NCI-H146 (cell line): ENCODE results near the gene GGNBP2.

Experiments
- DNase-seq: peaks from one replicate; lab custom pipeline; 2025; lab: John Stamatoyannopoulos, UW

GGNBP2 gene

GRCh38 chr17:36550491-36551417 is 6.0 kb downstream of the GGNBP2 start:
- no peak for DNase-seq

GRCh38 chr17:36553459-36553858 is 8.7 kb downstream of the GGNBP2 start:
- no peak for DNase-seq

- no peak for DNase-seq
These were observed 21.4 kb downstream of the GGNBP2 start for GRCh38 chr17:36566081-36566480.

DNA sequence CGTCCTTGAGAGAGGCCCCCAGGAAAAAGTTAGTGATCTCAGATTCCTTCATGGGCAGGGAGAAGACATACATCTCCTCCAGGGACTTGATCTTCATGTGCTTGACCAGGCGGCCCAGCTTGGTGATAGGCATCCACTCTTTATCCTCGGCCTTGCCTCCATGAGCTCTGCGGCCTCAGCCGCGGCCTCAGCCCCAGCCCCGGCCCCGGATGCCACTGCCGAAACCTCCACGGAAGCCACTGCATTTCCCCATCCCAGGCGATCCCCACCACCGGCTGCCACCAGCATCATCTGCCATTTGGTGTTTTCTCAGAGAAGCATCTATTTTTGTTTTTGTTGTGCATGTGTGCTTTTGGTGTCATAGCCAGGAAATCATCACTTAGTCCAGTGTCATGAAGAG is 30.3 kb downstream of the GGNBP2 start:
- no peak for DNase-seq

DNA sequence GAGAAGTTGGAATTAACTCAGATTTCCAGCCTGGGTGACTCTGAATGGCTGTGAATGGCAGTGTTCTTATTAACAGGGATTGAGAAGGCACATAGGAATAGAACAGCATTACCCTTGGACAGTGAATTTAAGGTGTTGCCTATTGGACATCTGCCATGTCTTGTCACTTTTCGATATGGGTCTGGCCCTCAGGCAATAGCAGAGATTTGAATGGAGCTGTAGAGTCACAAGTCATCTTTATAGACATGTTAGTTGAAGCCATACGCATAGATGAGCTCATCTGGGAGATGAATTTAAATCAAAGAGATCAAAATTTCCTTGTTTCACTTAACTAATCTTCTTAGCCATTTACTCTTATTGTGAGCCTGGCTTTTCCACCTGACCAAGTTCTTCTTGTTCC is 32.1 kb downstream of the GGNBP2 start:
- DNase-seq: no peak

DNA sequence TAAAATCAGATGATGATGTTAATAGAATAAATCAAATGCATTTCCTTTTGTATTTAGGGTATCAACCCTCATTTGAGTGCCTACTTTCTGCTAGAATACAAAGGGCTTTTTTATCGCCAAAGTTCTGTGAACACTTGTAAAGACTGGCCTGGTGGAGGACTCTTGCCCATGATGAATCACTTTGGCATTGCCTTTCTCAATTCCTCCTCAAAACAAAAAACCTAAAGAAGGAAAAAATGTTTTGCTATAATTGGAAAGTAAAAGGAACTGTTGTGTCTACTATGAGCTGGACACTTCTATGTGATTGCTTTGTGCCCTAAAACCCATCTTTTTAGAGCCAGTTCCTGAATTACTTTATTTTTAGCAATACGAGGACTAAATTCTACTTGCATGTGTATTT is 34.0 kb downstream of the GGNBP2 start:
- no peak for DNase-seq

DNA sequence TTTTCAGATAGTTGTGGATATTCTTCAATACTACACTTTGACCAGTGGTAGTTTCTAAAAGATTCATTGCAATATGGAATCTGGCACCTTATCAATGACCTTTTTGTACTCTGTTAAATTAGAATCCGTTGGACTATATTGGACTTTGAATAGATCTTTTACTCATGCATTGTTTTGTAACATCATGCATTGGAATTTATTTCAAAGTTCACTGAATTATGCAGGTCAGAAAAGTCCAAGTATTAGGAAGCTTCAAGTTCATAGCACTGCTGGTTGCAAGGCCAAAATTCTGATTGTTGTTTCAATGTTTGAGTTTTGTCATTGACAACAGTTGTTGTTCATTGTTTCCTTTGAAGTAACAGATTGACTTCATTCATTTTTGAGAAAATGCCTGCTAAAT is 39.1 kb downstream of the GGNBP2 start:
- no peak for DNase-seq

GRCh38 chr17:36586138-36586537 is 41.4 kb downstream of the GGNBP2 start:
- no peak for DNase-seq

- DNase-seq: no peak
These were observed 45.4 kb downstream of the GGNBP2 start for GRCh38 chr17:36590082-36590481.

DNA sequence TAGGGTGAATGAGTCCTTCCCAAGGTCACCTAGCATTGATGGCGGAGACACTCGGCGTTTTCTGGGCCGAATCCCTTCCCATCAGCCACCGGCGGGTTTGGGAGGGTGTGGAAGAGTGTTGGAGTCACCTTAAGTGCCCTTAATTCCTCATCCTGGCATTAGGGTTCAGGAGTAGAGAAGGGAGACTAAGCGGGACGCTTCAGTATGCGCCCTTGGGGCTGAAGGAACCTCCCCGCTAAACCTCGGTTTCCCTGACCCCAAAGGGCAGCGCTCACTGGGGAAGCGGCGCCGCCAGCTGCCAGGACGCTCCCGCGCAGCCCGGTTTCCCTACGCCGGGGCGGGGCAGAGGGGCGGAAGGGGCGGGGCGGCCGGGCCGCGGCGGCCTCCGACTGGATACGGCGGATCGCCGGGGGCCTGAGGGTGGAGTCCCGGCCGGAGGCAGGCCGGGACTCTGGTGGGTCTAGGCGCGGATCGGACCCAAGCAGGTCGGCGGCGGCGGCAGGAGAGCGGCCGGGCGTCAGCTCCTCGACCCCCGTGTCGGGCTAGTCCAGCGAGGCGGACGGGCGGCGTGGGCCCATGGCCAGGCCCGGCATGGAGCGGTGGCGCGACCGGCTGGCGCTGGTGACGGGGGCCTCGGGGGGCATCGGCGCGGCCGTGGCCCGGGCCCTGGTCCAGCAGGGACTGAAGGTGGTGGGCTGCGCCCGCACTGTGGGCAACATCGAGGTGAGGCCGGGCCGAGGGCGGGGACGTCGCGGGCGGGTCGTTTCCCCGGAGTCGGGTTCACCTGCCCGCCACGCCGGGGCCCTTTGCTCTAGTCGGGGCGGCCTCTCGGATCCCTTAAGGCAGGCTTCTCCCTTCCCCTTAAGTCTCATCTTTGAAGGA is 47.0 kb downstream of the GGNBP2 start, which contains the start of gene DHRS11:
Gene DHRS11 (plus strand): TSS at position 446 of the 882 bp plus-strand sequence. CDS start 131 bp downstream, at position 577.
- peak; percentile 73 for DNase-seq

DNA sequence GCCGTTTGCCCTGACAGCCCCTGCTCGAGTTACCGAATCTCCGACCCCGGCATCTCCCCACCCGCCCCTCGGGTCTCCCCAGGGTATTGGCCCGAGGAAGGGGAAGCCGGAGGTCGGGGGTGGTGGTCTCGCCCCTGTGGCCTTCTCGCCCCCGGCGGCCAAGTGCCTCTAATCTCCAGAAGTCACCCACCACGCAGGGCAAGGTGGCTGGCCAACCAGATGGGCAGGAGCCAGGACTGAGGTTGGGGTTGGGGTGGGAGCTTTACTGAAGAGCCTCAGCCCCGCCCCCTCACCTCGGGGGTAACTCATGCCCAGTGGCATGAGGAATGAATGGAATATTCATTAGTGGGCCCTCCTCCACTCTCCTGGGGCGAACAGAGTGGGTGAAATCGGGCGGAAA is 47.6 kb downstream of the GGNBP2 start:
- peak; percentile 50 for DNase-seq

- no peak for DNase-seq
These were observed 48.1 kb downstream of the GGNBP2 start for GRCh38 chr17:36592716-36593321.

DNA sequence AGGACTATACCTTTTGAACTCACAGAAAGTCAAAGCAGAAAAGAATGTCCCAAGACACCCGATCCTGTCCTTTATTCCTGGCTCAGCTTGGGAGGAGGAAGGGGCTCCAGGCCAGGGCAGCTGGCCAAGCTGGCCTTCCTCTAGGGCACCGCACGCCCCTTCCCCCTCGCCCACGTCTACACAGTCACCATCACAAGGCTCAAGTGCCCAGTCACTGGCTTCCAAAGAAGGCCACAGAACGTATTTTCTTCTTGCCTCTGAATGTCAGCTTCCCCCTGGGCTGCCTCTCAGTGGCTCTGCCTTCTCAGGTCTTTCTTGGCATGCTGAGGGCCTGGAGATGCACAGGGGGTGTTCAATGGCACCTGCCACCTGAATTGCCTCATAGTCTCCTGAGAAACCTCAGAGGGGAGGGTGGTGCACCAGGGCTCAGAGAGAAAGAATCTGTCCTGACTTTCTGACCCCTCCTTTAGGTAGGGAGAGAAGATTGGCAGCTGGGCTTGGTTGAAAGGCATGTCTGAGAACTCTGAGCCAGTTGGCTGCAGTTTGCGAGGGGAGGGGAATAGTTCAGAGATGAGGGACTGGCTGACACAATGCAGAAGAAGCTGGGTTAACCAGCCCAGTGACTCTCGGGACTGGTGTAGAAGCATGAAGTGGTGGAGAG is 49.1 kb downstream of the GGNBP2 start:
- DNase-seq: no peak

GRCh38 chr17:36594626-36595401 is 50.1 kb downstream of the GGNBP2 start:
- DNase-seq: no peak

GRCh38 chr17:36597226-36597625 is 52.5 kb downstream of the GGNBP2 start:
- DNase-seq: no peak

GRCh38 chr17:36597866-36598777 is 53.4 kb downstream of the GGNBP2 start:
- no peak for DNase-seq

DNA sequence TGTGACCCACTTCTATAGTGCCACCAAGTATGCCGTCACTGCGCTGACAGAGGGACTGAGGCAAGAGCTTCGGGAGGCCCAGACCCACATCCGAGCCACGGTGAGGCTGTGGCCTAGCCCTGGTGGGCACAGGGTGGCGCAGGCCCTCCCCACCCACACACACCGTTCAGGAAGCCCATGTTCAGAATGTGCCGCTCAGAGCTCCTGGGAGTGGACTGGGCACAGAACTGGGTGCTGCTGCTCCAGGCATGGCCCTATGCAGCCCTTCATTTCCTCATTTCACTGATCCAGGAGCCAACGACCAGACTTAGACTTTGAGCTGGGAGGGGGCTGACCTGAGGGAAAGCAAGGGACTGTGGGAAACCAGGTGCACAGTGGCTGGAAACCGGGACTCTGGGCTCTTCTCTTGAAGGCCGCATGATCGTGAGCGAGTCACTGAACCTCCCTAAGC is 54.3 kb downstream of the GGNBP2 start:
- DNase-seq: no peak

DNA sequence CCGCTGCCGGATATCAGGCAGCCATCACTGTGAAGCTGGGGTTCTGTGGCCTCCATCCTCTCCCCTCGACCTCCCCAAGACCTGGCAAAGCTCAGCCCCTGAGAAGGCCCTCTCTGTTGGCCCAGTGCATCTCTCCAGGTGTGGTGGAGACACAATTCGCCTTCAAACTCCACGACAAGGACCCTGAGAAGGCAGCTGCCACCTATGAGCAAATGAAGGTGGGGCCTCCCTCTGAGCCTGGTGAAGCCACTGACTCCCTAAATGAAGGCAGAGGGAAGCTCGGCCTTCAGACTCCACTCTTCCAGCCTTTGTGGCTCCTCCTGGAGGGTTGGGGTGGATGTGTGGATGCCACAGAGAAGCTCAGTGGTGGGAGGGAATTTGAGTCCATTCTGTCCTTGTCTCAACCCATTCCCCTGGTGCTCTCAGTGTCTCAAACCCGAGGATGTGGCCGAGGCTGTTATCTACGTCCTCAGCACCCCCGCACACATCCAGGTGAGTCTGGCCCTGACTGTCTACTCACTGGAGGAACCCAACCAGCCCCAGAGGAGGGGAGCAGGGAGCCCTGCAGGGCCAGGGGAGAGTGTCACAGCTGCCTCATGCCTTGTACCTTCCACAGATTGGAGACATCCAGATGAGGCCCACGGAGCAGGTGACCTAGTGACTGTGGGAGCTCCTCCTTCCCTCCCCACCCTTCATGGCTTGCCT is 55.0 kb downstream of the GGNBP2 start:
- no peak for DNase-seq

DNA sequence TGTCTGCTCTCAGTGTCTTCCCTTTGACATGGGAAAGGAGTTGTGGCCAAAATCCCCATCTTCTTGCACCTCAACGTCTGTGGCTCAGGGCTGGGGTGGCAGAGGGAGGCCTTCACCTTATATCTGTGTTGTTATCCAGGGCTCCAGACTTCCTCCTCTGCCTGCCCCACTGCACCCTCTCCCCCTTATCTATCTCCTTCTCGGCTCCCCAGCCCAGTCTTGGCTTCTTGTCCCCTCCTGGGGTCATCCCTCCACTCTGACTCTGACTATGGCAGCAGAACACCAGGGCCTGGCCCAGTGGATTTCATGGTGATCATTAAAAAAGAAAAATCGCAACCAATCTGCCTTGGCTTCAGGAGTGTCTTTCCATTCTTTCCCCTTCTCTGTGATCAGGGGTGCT is 55.7 kb downstream of the GGNBP2 start:
- no peak for DNase-seq
